HUES6 (cell line): Measurements from ENCODE around the gene RHOBTB3.
A peak's percentile ranks its signal among the peaks of the same experiment; 100 is the strongest.

Source experiments
- H3K27ac ChIP-seq: 2 replicates; pipeline ENCODE4 v1.7.0; 2013; ENCODE audit warnings: low read depth, mild to moderate bottlenecking, low read length, inconsistent platforms
- H3K27me3 ChIP-seq: 2 replicates; pipeline ENCODE4 v1.6.1; 2013; ENCODE audit warnings: low read length; ENCODE audit not compliant: control insufficient read depth, insufficient read depth
- H3K36me3 ChIP-seq: 2 replicates; pipeline ENCODE4 v1.6.1; 2013; ENCODE audit warnings: low read length; ENCODE audit not compliant: control insufficient read depth, insufficient read depth
- H3K4me1 ChIP-seq: 2 replicates; pipeline ENCODE4 v1.6.1; 2013; ENCODE audit warnings: low read length; ENCODE audit not compliant: control insufficient read depth, insufficient read depth
- H3K4me3 ChIP-seq: 2 replicates; pipeline ENCODE4 v1.5.1; 2013; ENCODE audit warnings: low read depth, low read length
- H3K9ac ChIP-seq: one replicate; pipeline ENCODE4 v1.6.1; 2013; ENCODE audit warnings: mild to moderate bottlenecking, low read length
- H3K9me3 ChIP-seq: 2 replicates; pipeline ENCODE4 v1.6.1; 2013; ENCODE audit warnings: low read depth, low read length; ENCODE audit not compliant: control insufficient read depth, insufficient read depth

The RHOBTB3 gene

GRCh38 chr5:95713960-95714710, 17.0 kb upstream of the RHOBTB3 start:
- Histone ChIP-seq H3K36me3 (no peaks in the 10 kb centered on the region), H3K9ac (no peak overlapping the region), H3K4me3 (no peak overlapping the region), H3K9me3 (no peaks in the 10 kb centered on the region), H3K4me1 (peaks cover 26% of the 10 kb centered on the region), H3K27ac (no peak overlapping the region), H3K27me3 (no peaks in the 10 kb centered on the region; the same call in 1 of the 2 replicates)

GRCh38 chr5:95715799-95716461, 15.2 kb upstream of the RHOBTB3 start:
- H3K27me3 ChIP-seq = no peaks in the 10 kb centered on the region; the same call in 1 of the 2 replicates
- H3K4me3 ChIP-seq = no peak overlapping the region
- no peaks in the 10 kb centered on the region for H3K9me3 ChIP-seq
- no peak overlapping the region for H3K9ac ChIP-seq
- H3K4me1 ChIP-seq = peaks cover 22% of the 10 kb centered on the region
- no peak overlapping the region for H3K27ac ChIP-seq
- H3K36me3 ChIP-seq = no peaks in the 10 kb centered on the region

GRCh38 chr5:95717439-95717838, 13.7 kb upstream of the RHOBTB3 start:
- no peak overlapping the region for H3K27ac ChIP-seq
- H3K9me3 ChIP-seq = no peaks in the 10 kb centered on the region
- no peaks in the 10 kb centered on the region for H3K36me3 ChIP-seq
- peaks cover 13% of the 10 kb centered on the region for H3K4me1 ChIP-seq
- no peak overlapping the region; the same call in 1 of the 2 replicates for H3K4me3 ChIP-seq
- H3K9ac ChIP-seq = no peak overlapping the region
- no peaks in the 10 kb centered on the region for H3K27me3 ChIP-seq

GRCh38 chr5:95718203-95718602, 12.9 kb upstream of the RHOBTB3 start:
- Histone ChIP-seq H3K4me1 (peaks cover 13% of the 10 kb centered on the region), H3K9me3 (no peaks in the 10 kb centered on the region), H3K9ac (no peak overlapping the region), H3K27me3 (no peaks in the 10 kb centered on the region), H3K27ac (no peak overlapping the region; the same call in 1 of the 2 replicates), H3K4me3 (no peak overlapping the region; the same call in 1 of the 2 replicates), H3K36me3 (no peaks in the 10 kb centered on the region)

- no peaks in the 10 kb centered on the region for H3K36me3 ChIP-seq
- no peak overlapping the region; the same call in 1 of the 2 replicates for H3K4me3 ChIP-seq
- no peak overlapping the region for H3K9ac ChIP-seq
- H3K4me1 ChIP-seq = peaks cover 16% of the 10 kb centered on the region
- H3K27ac ChIP-seq = no peak overlapping the region
- no peaks in the 10 kb centered on the region for H3K9me3 ChIP-seq
- H3K27me3 ChIP-seq = no peaks in the 10 kb centered on the region
Observed at GRCh38 chr5:95718738-95719137, 12.4 kb upstream of the RHOBTB3 start.

- Histone ChIP-seq H3K27ac (no peak overlapping the region), H3K4me1 (peaks cover 16% of the 10 kb centered on the region), H3K36me3 (no peaks in the 10 kb centered on the region), H3K9ac (no peak overlapping the region), H3K27me3 (no peaks in the 10 kb centered on the region), H3K9me3 (no peaks in the 10 kb centered on the region), H3K4me3 (no peak overlapping the region)
Observed at GRCh38 chr5:95720094-95720786, 10.9 kb upstream of the RHOBTB3 start.

- H3K27ac ChIP-seq = no peak overlapping the region
- H3K36me3 ChIP-seq = no peaks in the 10 kb centered on the region
- peaks cover 18% of the 10 kb centered on the region for H3K4me1 ChIP-seq
- no peaks in the 10 kb centered on the region for H3K27me3 ChIP-seq
- H3K9ac ChIP-seq = no peak overlapping the region
- no peak overlapping the region for H3K4me3 ChIP-seq
- no peaks in the 10 kb centered on the region for H3K9me3 ChIP-seq
Observed at GRCh38 chr5:95721582-95722295, 9.4 kb upstream of the RHOBTB3 start.

- peaks cover 20% of the 10 kb centered on the region; the same call in 1 of the 2 replicates for H3K4me1 ChIP-seq
- no peaks in the 10 kb centered on the region for H3K9me3 ChIP-seq
- peak overlapping the region; percentile 49; the same call in 1 of the 2 replicates for H3K27ac ChIP-seq
- peaks cover 4% of the 10 kb centered on the region; the same call in 1 of the 2 replicates for H3K27me3 ChIP-seq
- H3K9ac ChIP-seq = no peak overlapping the region
- no peak overlapping the region for H3K4me3 ChIP-seq
- H3K36me3 ChIP-seq = no peaks in the 10 kb centered on the region
Observed at GRCh38 chr5:95723632-95724369, 7.3 kb upstream of the RHOBTB3 start.

- H3K4me3 ChIP-seq = no peak overlapping the region
- no peaks in the 10 kb centered on the region for H3K36me3 ChIP-seq
- H3K4me1 ChIP-seq = peaks cover 24% of the 10 kb centered on the region
- H3K9me3 ChIP-seq = no peaks in the 10 kb centered on the region
- peaks cover 19% of the 10 kb centered on the region for H3K27me3 ChIP-seq
- no peak overlapping the region for H3K27ac ChIP-seq
- no peak overlapping the region for H3K9ac ChIP-seq
Observed at GRCh38 chr5:95725071-95725820, 5.9 kb upstream of the RHOBTB3 start.
